Stimulated activated CD8-positive, alpha-beta memory T cell treated with anti-CD3 and anti-CD28 coated beads, Interleukin-7, amount 100 ng/mL, for 1 hour (primary cell): ENCODE results near the gene ZKSCAN1.
A peak's percentile ranks its signal among the peaks of the same experiment; 100 is the strongest.
"Not testable (repeated sequence)": the region's sequence is repeated elsewhere in the genome, so short reads cannot be mapped to it uniquely, and the experiment has no call there.

Source experiments
- DNase-seq, 2 donors: peaks; one replicate each; pipeline ENCODE4 v3.0.0-alpha.2; 2020; ENCODE audit warnings: low read depth in 2 of 2

The ZKSCAN1 gene

DNA sequence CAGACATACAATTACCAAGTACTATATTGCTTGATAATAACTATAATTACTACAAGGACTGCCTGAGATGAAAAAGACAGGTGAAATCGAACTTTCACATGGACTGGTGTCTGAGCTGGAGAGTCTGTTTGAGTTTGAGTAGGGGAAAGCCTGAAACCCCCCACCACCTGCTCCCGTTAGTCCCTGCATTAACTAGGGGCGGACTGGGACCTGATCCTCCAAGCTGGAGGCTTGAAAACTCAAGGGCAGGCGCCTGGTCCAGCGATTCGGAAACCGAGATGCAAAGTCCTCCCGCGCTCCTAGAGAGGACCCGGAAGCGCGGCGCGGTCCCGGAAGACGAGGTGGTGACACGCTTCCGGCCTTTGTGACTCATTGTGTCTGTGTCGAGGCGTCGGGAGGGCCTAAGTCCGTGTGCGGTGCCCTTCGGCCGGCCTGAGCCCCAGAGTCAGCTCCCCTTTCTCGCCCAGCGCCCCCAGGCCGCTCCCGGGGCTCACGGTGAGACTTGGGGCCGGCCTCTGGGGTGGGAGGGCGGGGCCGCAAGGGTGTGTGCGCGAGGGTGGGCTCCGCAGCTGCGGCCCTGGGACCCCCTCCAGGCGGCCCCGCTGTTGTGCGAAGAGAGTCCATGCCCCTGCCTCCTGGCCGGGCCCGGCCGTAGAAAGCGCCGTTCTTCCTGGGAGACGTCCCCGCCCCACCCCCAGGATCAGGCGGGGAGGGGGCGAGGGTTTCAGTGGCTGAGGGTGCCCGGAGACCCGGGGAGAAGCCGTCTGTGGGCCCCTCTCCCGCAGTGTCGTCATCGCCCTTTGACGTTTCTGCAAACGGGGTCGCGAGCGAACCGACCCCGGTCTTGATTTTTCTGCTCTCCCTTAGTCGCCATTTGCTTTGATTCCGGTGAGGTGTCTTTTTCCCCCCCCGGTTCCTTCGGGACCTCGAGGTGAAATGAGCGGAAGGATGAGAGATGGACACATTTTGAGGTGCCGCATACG lies at the start of gene ZKSCAN1:
ZKSCAN1 (plus strand) TSS at position 365 of the 983 bp plus-strand sequence. CDS start 7,911 bp downstream, outside the sequence.
- DNase-seq, result peak; percentile 66 to 67

DNA sequence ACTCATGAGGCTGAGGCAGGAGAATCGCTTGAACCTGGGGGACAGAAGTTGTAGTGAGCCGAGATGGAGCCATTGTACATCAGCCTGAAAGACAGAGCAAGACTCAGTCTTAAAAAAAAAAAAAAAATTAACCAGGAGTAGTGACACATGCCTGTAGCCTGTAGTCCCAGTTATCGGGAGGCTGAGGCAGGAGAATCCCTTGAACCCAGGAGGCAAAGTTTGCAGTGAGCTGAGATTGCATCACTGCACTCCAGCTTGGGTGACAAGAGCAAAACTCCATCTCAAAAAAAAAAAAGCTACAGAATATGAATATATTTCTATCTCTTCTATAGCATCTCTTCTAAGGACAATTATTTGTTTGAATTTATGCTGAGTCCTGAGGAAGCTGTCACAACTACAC lies 46.1 kb upstream of the ZKSCAN1 start:
- DNase-seq, result no peak

DNA sequence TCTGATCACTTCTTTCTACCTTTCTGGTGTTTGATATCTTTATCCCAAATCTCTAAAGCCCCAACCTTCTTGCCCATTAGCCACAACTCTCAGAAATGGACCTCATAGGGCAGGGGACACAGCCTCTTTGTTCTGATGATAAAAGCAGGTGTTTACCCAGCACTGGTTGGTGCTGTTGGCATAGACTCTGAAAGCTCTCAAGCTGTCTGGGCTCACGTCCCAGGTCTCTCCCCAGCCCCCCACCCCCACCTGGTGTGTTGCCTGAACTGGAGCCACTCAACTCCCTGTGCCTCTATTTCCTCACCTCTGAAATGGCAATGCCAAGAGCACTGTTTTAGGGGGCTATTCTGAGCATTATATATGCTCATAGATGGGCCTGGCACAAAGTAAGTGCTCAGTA lies 45.6 kb upstream of the ZKSCAN1 start:
- DNase-seq, result not testable (repeated sequence)

DNA sequence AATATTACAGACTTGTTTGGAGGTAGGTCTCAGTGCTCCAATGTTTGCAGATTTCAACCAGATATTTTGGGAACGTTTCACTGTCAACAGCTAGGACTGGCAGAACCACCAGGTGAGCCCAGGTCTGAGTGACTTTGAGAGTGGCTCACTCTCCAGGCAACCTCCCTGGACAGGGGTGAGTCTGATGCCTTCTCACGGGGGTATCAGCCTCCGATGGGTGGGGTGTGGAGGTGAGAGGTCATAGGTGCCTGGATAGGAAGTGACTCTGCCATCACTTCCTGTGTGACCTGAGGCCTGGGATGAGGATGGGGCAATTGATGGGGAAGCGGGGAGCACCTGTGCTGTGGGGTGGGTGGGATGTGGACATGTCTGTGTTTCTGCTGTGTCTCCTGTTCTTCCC lies 44.2 kb upstream of the ZKSCAN1 start:
- DNase-seq, result no peak

DNA sequence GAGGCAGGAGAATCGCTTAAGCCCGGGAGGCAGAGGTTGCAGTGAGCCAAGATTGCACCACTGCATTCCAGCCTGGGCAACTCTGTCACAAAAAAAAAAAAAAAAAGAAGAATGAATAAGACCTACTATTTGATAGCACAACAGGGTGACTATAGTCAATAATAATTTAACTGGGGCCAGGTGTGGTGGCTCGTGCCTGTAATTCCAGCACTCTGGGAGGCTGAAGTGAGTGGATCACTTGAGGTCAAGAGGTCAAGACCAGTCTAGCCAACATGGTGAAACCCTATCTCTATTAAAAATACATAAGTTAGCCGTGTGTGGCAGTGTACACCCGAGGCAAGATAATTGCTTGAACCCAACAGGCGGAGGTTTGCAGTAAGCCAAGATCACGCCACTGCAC lies 41.6 kb upstream of the ZKSCAN1 start:
- DNase-seq, result not testable (repeated sequence)

DNA sequence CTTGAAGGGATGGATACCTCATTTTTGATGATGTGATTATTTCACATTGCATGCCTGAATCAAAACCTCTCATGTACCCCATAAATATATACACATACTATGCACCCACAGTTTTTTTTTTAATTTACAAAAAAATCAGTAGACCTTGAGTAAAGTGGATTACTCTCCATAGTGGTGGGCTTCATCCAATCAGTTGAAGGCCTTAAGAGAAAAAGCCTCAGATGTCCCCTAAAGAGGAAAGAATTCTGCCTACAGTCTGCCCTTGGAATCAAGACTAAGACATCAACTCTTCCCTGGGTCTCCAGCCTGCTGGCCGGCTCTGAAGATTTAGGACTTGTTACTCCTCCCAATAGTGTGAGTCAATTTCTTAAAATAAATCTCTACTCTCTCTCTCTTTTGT lies 40.7 kb upstream of the ZKSCAN1 start:
- no peak for DNase-seq

DNA sequence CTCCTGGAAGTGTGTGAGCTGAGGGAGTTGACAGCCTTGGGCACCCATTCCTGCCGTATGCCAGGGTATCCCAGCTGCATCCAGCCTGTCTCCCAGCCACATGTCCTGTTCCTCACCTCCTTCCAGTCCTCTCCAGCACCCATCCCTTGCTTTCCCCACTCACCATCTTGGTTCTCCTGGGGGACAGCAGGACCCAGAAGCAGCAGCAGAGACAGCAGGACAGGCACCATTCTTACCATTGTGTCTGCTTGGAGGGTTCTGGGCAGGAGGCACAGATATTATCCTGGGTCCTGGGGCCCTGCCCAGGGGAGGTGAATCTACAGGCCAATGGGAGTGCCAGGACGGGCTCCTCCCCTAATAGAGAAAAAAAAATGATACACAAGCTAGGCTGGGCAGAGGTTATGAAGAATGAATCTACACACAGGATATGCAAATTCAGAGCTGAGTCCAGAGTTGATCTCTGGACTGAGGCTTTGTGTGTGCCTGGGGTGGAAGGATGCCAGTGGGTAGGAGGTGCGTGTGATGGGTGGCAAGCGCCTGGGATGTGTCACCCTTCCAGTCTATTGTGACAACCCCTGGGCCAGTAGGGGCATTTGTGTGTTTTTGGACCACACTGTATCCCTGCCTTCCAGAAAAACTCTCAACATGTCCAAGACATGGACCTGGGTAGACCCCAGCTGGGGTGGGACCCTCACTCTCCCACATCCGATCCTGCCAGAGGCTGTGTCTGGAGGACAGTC lies 39.4 kb upstream of the ZKSCAN1 start, which contains the start of gene AZGP1:
AZGP1 (minus strand) TSS at position 250 of the 740 bp plus-strand sequence; CDS start at position 239, 11 bp downstream.
- no peak for DNase-seq

DNA sequence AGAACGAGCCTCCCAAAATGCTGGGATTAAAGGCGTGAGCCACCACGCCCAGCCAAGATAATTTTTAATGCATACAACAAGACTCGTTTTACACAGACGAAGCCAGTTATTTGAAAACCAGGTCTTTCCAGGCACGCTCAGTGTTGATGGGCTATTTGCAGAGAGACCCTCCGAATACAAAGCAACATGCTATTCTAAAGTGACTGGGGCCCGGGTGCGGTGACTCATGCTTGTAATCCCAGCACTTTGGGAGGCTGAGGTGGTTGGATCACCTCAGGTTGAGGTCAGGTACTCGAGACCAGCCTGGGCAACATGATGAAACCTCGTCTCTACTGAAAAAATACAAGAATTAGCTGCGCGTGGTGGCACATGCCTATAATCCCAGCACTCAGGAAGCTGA lies 38.8 kb upstream of the ZKSCAN1 start:
- no peak for DNase-seq

DNA sequence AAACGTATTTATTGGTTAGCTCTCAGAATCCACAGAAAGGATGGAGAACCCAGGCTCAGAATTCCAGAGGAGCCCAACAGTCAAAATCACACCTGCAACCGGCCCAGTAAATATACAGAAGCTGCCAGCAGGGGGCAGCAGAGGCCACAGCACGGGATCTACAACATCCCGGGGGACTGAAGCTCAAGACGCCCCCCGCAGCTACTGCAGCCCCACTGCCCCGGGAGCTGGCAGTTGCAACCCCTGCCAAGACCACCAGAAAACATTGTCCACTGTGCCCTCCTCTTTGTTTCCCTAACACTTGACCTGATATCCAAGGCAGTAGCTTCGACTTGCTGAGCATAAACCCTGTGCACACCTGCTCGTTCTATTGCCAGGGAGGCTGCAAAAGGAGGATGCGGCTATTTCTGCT lies 35.6 kb upstream of the ZKSCAN1 start:
- DNase-seq, result peak; percentile 40 to 53

DNA sequence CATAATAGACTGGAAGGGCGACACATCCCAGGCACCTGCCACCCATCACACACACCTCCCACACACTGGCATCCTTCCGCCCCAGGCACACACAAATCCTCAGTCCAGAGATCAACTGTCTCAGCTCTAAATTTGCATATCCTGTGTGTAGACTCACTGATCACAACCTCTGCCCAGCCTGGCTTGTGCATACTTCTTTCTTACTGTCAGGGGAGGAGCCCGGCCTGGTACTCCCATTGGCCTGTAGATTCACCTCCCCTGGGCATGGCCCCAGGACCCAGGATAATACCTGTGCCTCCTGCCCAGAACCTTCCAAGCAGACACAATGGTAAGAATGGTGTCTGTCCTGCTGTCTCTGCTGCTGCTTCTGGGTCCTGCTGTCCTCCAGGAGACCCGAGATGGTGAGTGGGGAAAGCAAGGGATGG lies 34.9 kb upstream of the ZKSCAN1 start:
- DNase-seq, result not testable (repeated sequence)

DNA sequence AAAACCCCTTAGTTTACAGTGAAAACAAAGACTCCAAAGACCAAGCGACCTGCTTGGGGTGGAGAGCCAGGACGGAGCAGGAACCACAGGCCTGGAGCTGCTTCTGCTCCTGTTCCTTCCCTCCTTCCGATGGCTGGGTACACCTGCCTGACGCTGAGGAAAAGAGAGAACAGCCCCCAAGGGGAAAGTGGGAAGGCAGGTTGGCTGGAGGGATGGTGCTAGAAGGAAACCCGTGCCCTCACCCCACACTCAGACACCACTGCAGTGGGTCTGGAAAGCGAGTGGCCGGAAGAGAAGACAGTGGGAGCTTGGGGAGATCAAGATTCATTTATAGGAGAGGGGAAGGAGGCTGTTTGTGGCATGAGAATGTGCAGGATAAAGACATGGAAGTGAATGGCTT lies 34.3 kb upstream of the ZKSCAN1 start:
- not testable (repeated sequence) for DNase-seq

DNA sequence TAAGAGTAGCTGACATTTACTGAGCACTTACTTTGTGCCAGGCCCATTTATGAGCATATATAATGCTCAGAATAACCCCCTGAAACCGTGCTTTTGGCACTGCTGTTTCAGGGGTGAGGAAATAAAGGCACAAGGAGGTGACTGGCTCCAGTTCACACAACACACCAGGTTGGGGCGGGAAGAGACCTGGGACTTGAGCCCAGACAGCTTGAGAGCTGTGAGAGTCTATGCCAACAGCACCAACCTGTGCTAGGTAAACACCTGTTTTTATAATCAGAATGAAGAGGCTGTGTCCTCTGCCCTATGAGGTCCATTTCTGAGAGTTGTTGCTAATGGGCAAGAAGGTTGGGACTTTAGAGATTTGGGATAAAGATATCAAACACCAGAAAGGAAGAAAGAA lies 30.8 kb upstream of the ZKSCAN1 start:
- no peak for DNase-seq

DNA sequence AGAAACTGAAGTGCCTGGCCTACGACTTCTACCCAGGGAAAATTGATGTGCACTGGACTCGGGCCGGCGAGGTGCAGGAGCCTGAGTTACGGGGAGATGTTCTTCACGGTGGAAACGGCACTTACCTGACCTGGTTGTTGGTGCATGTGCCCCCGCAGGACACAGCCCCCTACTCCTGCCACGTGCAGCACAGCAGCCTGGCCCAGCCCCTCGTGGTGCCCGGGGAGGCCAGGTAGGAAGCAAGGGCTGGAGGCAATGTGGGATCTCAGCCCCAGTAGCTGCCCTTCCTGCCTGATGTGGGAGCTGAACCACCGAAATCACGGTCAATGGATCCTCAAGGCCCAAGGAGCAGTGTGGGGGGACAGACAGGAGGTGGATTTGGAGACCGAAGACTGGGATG lies 28.1 kb upstream of the ZKSCAN1 start:
- not testable (repeated sequence) for DNase-seq

DNA sequence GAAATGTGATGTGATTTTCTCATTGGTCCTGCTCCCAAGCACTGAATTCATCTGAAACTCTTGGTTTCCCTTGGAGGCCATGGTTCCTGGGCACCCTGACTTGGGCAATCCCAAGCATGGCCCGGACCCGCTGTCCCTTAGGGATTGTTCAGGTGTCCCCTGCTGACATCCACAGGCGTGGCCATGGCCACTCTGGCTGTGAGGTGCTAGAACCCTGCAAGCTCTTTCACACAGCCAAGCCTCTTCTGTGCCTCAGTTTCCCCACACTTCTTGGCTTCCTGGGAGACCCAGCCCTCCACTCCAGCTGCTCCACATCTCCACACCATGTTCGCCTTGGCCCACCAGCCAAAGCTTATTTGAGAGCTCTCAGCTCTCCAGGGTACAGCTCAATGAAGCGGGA lies 27.6 kb upstream of the ZKSCAN1 start:
- DNase-seq, result no peak

DNA sequence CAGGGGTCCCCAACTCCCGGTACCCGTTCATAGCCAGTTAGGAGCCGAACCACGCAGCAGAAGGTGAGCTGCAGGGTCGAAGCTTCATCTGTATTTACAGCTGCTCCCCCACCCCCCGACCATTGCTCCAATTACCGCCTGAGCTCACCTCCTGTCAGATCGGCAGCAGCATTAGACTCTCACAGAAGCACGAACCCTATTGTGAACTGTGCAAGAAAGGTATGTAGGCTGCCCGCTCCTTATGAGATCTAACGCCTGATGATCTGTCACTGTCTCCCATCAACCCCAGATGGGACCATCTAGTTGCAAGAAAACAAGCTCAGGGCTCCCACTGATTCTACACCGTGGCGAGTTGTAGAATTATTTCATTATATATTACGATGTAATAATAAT lies 24.9 kb upstream of the ZKSCAN1 start:
- DNase-seq, result no peak

DNA sequence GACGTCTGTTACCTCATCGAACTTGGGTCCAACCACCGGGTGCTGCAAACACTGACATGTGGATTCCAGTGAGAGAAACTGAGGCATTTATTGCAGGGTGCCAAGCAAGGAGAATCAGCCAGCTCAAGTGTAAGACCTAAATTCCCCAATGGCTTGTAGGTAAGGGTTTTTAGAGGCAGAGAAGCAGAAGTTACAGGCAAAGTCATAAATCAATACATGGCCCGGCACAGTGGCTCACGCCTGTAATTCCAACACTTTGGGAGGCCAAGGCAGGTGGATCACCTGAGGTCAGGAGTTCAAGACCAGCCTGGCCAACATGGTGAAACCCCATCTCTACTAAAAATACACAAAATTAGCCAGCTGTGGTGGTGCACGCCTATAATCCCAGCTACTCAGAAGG lies 23.9 kb upstream of the ZKSCAN1 start:
- not testable (repeated sequence) for DNase-seq

DNA sequence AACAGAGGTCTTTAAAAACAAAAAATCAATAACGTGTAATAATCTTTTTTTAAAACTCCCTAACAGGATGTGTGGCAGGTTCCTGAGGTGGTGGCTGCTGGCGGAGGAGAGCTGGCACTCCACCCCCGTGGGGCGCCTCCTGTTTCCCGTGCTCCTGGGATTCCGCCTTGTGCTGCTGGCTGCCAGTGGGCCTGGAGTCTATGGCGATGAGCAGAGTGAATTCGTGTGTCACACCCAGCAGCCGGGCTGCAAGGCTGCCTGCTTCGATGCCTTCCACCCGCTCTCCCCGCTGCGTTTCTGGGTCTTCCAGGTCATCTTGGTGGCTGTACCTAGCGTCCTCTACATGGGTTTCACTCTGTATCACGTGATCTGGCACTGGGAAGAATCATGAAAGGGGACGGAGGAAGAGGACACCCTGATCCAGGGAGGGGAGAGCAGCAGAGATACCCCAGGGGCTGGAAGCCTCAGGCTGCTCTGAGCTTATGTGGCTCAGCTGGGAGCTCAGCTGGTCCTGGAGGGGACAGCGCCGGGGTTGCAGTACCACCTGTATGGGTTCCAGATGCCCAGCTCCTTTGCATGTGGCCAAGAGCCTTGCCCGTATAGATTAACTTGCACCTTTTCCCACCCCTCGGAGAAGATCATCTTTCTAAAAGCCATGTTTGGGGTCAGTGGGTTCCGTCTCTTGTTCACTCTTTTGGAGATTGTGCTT lies 22.9 kb upstream of the ZKSCAN1 start:
- DNase-seq, result no peak

DNA sequence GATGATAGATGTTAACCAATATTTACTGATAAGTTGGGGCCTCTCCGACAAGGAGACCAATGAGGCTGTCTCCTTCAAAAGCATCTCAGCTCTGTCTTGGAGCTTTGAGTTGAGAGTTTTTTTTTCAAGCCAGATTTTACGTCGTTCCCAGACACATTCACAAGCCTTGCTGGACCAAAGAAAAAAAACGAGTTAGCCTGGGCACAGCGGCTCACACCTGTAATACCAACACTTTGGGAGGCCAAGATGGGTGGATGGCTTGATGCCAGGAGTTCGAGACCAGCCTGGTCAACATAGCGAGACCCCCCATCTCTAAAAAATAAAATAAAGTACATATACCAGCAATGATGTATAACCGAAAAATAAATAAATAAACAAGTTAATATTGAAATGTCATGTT lies 20.6 kb upstream of the ZKSCAN1 start:
- no peak for DNase-seq

DNA sequence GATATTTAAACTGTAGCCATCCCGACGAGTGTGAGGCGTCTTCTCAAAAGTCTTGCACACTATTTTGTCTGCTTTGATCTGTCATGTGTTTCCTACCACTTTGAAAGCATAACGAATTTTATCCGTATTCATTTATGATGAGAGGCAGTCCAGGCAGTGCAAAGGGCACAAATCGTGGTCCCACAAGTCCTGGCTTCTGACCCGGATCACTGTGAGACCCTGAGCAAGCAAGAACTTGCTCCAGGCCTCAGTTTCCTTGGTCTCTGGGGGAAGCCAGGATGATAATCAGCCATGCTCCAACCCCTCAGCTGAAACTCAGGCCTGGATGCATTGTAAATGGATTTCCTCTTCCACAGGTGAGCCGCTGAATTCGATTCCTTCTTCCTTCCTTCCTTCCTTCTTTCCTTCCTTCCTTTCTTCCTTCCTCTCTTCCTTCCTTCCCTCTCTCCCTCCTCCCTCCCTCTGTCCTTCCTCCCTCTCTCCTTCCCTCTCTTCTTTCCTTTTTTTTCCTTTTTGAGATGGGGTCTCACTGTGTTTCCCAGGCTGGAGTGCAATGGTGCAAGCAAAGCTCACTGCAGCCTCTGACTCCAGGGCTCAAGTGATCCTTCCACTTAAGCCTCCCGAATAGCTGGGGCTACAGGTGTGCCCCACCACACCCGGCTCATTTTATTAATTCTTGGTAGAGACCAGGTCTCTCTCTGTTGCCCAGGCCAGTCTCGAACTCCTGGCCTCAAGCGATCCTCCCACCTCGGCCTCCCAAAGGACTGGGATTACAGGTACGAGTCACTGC lies 18.4 kb upstream of the ZKSCAN1 start:
- DNase-seq, result no peak

DNA sequence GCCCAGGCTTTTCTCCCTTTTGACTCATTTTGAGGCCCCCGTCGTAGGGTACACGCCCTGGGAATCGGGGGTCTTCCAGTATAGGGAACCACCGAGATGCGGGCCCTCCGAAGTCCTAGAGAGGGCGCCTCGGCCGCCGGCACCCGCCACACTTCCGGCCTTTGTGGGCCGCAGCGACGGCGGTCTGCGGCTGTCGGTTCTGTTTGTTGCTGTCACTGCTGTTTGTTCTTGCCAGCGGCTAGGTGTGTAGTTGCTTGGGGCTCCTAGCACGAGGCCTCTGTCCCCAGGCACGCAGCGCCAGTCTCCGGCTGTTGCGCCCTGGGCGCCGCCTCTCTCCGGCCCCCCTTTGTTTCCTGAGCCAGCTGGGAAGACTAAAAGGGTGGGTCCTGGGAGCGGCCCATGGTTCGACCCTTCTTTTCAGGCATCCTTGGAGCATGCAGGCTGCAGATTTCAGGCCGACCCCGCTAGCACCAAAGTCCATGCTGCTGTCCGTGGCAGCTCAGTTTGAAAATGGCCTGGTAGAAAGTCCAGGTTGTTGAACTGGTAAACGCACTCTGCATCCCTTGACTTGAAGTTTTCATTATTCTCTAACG lies 17.8 kb upstream of the ZKSCAN1 start:
- peak; percentile 45 to 47 for DNase-seq

DNA sequence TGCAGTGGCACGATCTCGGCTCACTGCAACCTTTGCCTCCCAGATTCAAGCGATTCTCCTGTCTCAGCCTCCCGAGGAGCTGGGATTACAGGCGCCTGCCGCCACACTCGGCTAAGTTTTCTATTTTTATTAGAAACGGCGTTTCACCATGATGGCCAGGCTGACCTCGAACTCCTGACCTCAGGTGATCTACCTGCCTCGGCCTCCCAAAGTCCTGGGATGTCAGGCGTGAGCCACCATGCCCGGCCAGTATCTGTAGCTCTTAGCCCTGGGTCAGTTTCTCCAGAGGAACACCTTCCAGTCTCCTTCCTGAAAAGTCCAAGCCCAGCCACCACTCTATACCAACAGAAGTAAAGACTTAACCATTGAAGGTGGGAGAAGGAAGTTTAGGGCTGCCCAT lies 15.2 kb upstream of the ZKSCAN1 start:
- DNase-seq, result no peak
